ENCODE measurements around the gene SLC2A6.
A peak's percentile ranks its signal among the peaks of the same experiment; 100 is the strongest.

Gene SLC2A6

DNA sequence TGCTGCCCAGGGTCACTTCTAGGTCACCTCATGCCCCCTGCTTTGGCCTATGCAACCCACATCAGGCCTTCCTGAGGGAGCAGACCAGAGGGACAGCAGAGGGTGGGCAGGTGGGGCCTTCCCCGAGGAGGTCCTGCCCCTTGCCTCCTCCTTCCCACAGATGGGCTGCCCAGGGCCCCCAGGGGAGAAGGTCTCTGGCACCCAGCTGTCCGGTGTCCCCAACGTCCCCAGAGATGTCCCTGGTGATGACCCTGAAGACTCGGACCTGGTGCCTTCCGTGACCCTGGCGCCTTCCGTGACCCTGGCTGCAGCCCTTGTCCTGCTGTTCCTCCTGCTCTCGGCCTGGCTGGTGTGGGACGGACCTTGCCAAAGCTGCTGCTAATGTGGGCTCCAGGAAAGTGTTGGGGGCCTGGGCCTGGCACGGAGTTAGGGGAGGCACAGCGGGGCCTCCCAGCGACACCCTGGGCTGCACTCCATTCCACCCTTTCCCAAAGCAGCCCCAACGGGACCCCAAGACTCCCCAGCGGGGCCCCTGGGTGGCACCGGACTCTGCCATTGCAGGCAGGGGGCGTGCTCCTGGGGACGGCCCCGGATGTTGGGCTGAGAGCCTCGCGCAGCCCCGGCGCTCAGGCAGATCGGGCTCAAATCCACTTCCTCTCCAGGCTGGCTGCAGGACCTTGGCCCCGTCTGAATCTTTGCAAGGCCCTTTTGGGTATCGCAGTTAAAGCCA, 6.8 kb upstream of the SLC2A6 start:
- Mint-ChIP-seq H3K4me1 (peaks cover 10% of the 10 kb centered on the region), H3K9me3 (no peaks in the 10 kb centered on the region), H3K27ac (no peak overlapping the region), H3K36me3 (no peaks in the 10 kb centered on the region), H3K4me3 (no peak overlapping the region), H3K27me3 (peaks cover 42% of the 10 kb centered on the region)
- DNase-seq: peak; percentile 38
- CTCF ChIA-PET: interaction anchor here (0.7 to 3.6 kb wide), 14 partner anchors 9 to 463 kb away, joined by 3 to 39 read pairs (median 3); partner anchors contain the start of gene CACFD1

- H3K4me3 Mint-ChIP-seq: no peak overlapping the region
- CTCF ChIA-PET: interaction anchor here (0.7 to 3.6 kb wide), 8 partner anchors 26 to 463 kb away, joined by 3 to 39 read pairs (median 3); partner anchors contain the start of gene CACFD1
- H3K36me3 Mint-ChIP-seq: no peaks in the 10 kb centered on the region
- DNase-seq: no peak
- H3K27me3 Mint-ChIP-seq: peaks cover 41% of the 10 kb centered on the region
- no peaks in the 10 kb centered on the region for H3K9me3 Mint-ChIP-seq
- H3K4me1 Mint-ChIP-seq: peaks cover 12% of the 10 kb centered on the region
- H3K27ac Mint-ChIP-seq: no peak overlapping the region
Measured at GRCh38 chr9:133484671-133485437, 6.0 kb upstream of the SLC2A6 start.

- Mint-ChIP-seq H3K9me3 (no peaks in the 10 kb centered on the region), H3K27ac (no peak overlapping the region), H3K36me3 (no peaks in the 10 kb centered on the region), H3K4me3 (no peak overlapping the region), H3K27me3 (peaks cover 47% of the 10 kb centered on the region), H3K4me1 (peaks cover 18% of the 10 kb centered on the region)
- CTCF ChIA-PET: interaction anchor here (0.6 kb wide), 2 partner anchors 144 to 186 kb away, joined by 3 to 4 read pairs; no protein-coding TSS in a partner anchor
- DNase-seq: no peak
Measured at GRCh38 chr9:133483611-133484010, 4.7 kb upstream of the SLC2A6 start.

DNA sequence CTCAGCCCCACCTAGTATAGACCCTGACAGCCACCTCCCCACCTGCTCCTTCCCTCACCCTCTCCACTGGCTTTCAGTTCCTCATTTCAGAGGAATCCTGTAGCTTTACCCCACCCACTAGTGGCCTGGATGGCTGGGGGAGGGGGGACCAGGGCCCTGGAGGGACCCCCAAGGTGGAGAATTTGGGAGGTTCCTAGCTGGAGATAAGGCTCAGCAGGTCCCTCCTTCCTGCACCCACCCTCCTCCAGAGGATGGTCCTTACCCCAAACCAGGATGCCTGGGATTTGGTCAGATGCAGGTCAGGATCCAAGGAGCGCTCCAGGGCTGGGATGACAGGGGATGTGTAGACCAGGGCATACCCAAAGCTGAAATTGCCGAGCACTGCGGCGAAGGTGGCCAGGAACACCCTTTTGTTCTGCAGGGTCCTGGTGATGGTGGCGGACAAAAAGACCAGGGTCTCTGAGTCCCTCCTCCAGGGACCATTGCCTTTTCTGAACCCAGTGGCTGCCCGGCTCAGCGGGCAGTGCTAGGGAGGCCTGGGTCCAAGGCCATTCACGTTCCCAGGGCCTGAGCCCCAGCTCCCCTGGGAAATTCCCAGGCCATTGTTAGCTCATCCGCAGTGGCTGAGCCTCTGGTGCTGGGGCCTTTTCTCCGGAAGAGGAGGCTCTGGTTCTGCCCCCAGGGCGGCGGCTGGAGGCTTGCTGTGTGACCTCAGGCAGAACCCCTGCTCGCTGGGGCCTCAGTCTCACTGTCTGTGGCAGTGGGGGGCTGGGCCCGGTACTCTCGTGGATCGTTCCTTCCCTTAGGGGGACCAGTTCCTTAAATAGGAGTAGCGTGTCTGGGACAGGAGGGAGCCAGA, 678 bp downstream of the SLC2A6 start:
- CTCF ChIA-PET: interaction anchor here (0.7 to 1.5 kb wide), 2 partner anchors 292 to 295 kb away, joined by 3 to 4 read pairs; no protein-coding TSS in a partner anchor
- Mint-ChIP-seq H3K27me3 (peaks cover 43% of the 10 kb centered on the region), H3K4me1 (peaks cover 12% of the 10 kb centered on the region), H3K27ac (no peak overlapping the region), H3K4me3 (peak overlapping the region; percentile 57), H3K36me3 (no peaks in the 10 kb centered on the region), H3K9me3 (no peaks in the 10 kb centered on the region)
- no peak for DNase-seq

DNA sequence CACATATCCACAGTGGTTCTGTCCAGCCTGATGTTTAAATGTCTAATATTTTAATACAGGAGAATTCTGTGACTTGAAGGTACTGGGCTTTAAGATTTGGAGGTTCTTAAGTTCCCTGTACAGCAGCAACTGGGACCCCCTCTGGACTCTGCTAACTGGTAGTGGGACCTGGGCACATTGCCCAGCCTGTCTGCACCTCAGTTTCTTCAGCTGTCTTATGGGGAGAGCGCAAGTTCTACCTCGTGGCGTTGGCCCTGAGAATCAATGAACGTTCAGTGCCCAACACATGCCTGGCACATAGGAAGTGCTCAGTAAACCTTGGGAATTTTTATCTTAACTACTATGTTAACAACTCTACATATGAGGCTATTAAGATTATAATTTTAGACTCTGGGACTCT, 1.4 kb downstream of the SLC2A6 start:
- Mint-ChIP-seq H3K27ac (no peak overlapping the region), H3K27me3 (peaks cover 35% of the 10 kb centered on the region), H3K9me3 (no peaks in the 10 kb centered on the region), H3K36me3 (no peaks in the 10 kb centered on the region), H3K4me1 (peaks cover 12% of the 10 kb centered on the region), H3K4me3 (peak overlapping the region; percentile 28)
- no peak for DNase-seq
- CTCF ChIA-PET: interaction anchor here (1.5 kb wide), 1 partner anchor 295 kb away, joined by 4 read pairs; no protein-coding TSS in a partner anchor

DNA sequence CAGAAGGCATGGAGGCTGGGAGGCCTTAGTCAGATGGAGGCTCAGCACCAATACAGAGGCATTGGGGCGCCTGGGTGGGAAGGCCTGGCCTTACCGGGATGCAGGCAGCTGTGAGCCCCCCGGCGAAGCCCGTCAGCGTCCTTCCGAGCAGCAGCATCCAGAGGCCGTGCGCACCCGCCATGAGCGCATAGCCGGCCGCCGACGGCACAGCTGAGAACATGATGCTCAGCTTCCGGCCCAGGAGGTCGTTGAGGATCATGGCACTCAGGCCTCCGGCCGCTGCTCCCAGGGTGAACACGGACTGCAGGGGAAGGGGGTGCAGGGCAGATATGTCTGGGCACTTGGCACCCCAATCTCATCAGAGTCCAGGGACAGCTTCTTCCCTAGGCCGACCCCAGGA, 2.0 kb downstream of the SLC2A6 start:
- H3K4me3 Mint-ChIP-seq: no peak overlapping the region
- peaks cover 31% of the 10 kb centered on the region for H3K27me3 Mint-ChIP-seq
- DNase-seq: no peak
- no peak overlapping the region for H3K27ac Mint-ChIP-seq
- H3K36me3 Mint-ChIP-seq: no peaks in the 10 kb centered on the region
- no peaks in the 10 kb centered on the region for H3K9me3 Mint-ChIP-seq
- H3K4me1 Mint-ChIP-seq: peaks cover 12% of the 10 kb centered on the region
- CTCF ChIA-PET: interaction anchor here (1.5 to 1.6 kb wide), 2 partner anchors 71 to 294 kb away, joined by 3 to 4 read pairs; no protein-coding TSS in a partner anchor

DNA sequence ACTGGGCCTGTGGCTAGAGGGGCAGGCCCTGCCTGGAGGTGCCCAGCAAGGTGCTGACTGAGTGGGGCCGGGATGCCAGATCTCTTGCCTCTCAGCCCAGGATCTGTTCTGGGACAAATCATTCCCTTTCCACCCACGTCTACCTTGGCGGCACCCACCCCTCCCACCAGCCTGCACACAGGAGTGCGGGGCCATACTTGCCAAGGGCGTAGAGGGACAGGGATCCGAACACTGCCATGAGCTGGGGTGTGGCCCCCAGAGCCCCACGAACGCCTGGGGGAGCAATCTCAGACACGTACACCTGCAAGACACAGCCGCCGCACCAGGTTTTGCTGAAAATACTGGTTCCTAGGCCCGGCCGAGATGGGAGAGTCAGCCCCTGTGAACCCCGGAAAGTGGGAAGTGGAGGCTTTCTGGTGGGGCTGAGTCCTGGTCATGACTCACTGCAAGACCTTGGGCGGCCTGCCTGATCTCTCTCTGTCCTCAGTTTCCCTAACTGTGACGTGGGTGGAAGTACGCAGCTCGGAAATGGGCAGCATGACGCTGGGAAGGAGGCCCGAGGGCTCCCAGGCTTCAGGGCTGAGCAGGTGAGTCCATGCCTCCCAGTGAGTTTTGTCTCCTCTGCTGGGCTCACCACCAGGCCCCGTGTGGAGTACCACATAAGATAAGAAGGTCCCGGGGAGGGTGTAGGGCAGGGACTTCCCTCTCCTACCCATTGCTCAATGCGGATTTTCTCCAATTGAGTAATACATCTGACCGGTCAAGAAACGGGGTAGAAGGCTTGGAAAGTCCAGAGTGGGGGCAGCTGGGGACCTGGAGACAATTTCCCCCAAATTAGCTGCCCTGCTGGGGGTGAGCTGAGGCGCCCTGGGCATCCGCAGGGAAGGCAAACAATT, 2.6 kb downstream of the SLC2A6 start:
- CTCF ChIA-PET: interaction anchor here (1.5 to 1.6 kb wide), 2 partner anchors 70 to 293 kb away, joined by 3 to 4 read pairs; no protein-coding TSS in a partner anchor
- H3K4me3 Mint-ChIP-seq: no peak overlapping the region
- H3K27me3 Mint-ChIP-seq: peaks cover 24% of the 10 kb centered on the region
- H3K4me1 Mint-ChIP-seq: peaks cover 12% of the 10 kb centered on the region
- no peak for DNase-seq
- no peak overlapping the region for H3K27ac Mint-ChIP-seq
- H3K9me3 Mint-ChIP-seq: no peaks in the 10 kb centered on the region
- no peaks in the 10 kb centered on the region for H3K36me3 Mint-ChIP-seq

- no peak overlapping the region for H3K27ac Mint-ChIP-seq
- DNase-seq: no peak
- no peaks in the 10 kb centered on the region for H3K36me3 Mint-ChIP-seq
- H3K4me3 Mint-ChIP-seq: no peak overlapping the region
- peaks cover 12% of the 10 kb centered on the region for H3K4me1 Mint-ChIP-seq
- CTCF ChIA-PET: interaction anchor here (1.6 kb wide), 1 partner anchor 69 kb away, joined by 3 read pairs; no protein-coding TSS in a partner anchor
- H3K27me3 Mint-ChIP-seq: peaks cover 16% of the 10 kb centered on the region
- H3K9me3 Mint-ChIP-seq: no peaks in the 10 kb centered on the region
Measured at GRCh38 chr9:133475292-133476012, 3.4 kb downstream of the SLC2A6 start.

GRCh38 chr9:133474853-133475252, 4.0 kb downstream of the SLC2A6 start:
- DNase-seq: no peak
- Mint-ChIP-seq H3K9me3 (no peaks in the 10 kb centered on the region), H3K27ac (no peak overlapping the region), H3K27me3 (peaks cover 12% of the 10 kb centered on the region), H3K4me3 (no peak overlapping the region), H3K4me1 (peaks cover 10% of the 10 kb centered on the region), H3K36me3 (no peaks in the 10 kb centered on the region)
- CTCF ChIA-PET: no interaction called here

DNA sequence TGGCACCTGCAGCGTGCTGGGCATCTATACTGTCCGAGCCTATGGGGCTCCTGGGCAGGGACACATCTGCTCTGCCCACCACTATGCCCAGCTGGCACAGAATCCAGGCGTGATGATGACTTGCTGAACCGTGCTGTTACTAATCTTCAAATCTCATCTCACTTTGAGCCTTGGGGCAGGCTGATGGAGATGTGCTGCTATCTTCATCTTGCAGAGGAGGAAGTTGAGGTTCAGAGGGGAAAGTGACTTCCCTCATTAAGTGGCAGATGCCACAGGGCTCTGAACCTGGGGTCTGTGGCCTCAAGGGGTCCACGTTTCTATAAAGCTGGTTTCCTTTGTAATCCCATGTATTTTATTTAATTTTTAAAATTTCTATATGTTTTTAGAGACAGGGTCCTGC, 4.7 kb downstream of the SLC2A6 start:
- peaks cover 3% of the 10 kb centered on the region for H3K4me1 Mint-ChIP-seq
- no peaks in the 10 kb centered on the region for H3K36me3 Mint-ChIP-seq
- no peaks in the 10 kb centered on the region for H3K9me3 Mint-ChIP-seq
- peaks cover 7% of the 10 kb centered on the region for H3K27me3 Mint-ChIP-seq
- H3K27ac Mint-ChIP-seq: no peak overlapping the region
- CTCF ChIA-PET: interaction anchor here (0.6 kb wide), 1 partner anchor 12 kb away, joined by 3 read pairs; no protein-coding TSS in a partner anchor
- no peak for DNase-seq
- no peak overlapping the region for H3K4me3 Mint-ChIP-seq

GRCh38 chr9:133473743-133474142, 5.2 kb downstream of the SLC2A6 start:
- Mint-ChIP-seq H3K36me3 (no peaks in the 10 kb centered on the region), H3K9me3 (no peaks in the 10 kb centered on the region), H3K4me1 (peaks cover 3% of the 10 kb centered on the region), H3K27ac (no peak overlapping the region), H3K27me3 (peaks cover 6% of the 10 kb centered on the region), H3K4me3 (no peak overlapping the region)
- no peak for DNase-seq
- CTCF ChIA-PET: interaction anchor here (0.6 to 1.0 kb wide), 2 partner anchors 12 to 33 kb away, joined by 3 read pairs; no protein-coding TSS in a partner anchor

DNA sequence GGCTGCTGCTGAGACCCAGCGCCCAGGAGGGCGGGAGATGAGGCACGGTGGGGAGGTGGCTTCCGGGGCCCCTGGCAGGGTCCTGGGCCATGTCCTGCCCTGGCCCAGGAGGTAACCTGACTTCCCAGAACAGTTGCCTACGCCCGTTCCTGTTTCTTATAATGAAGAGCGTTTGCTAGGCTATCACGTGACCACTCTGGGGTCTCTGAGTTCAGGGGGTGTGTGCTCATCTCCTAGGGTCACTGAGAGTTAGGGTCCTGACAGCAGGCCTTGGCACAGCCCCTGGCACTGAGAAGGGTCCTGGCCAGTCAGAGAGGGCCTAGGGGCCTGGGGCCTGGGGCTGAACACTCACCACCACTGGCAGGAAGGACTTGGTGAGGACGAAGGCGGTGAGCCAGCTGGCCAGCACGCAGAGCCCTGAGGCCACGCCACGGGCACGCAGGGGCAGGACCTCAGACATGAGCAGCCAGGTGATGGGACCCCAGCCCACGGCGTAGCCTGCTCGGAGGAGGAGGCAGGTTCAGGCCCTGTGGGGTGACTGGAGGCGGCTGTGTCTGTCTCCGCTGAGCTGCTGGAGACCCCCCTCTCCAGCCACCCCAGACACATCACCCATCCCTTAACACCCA, 6.0 kb downstream of the SLC2A6 start:
- peaks cover 3% of the 10 kb centered on the region for H3K4me1 Mint-ChIP-seq
- no peaks in the 10 kb centered on the region for H3K9me3 Mint-ChIP-seq
- no peak overlapping the region for H3K27ac Mint-ChIP-seq
- H3K27me3 Mint-ChIP-seq: peaks cover 6% of the 10 kb centered on the region
- CTCF ChIA-PET: interaction anchor here (1.0 kb wide), 1 partner anchor 32 kb away, joined by 3 read pairs; no protein-coding TSS in a partner anchor
- no peaks in the 10 kb centered on the region for H3K36me3 Mint-ChIP-seq
- H3K4me3 Mint-ChIP-seq: no peak overlapping the region
- DNase-seq: no peak
